HG03457 (cell line): ENCODE results near the gene NTMT1.

Experiments
- ATAC-seq: cut with Tn5 transposase; IDR thresholded peaks from one replicate; pipeline ENCODE4 v1.9.1; 2021; ENCODE audit warnings: moderate number of reproducible peaks; ENCODE audit not compliant: unreplicated experiment

Gene NTMT1

GRCh38 chr9:129673602-129674001 is 47.6 kb downstream of the NTMT1 start:
- ATAC-seq = no peak

- ATAC-seq = no peak
Measured at GRCh38 chr9:129674229-129674628, 48.3 kb downstream of the NTMT1 start.

DNA sequence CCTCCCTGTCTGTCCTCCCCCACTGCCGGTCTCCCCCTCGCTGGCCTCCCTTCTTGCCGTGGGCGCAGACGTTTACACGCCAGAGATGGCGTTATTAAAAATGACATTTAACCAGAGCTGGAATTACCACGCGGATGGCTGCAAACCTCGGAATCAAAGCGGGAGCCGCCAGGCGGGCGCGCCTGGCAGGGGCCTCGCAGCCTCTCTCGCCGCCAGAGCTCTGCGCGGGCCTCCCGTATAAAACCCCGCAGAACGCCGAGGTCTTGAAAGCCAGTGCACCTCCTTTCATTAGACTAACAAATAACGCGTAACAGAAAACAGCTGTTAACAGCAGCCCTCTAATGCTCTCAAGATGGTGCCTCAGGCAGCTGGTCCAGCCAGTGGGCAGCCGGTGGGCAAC is 49.7 kb downstream of the NTMT1 start:
- no peak for ATAC-seq

DNA sequence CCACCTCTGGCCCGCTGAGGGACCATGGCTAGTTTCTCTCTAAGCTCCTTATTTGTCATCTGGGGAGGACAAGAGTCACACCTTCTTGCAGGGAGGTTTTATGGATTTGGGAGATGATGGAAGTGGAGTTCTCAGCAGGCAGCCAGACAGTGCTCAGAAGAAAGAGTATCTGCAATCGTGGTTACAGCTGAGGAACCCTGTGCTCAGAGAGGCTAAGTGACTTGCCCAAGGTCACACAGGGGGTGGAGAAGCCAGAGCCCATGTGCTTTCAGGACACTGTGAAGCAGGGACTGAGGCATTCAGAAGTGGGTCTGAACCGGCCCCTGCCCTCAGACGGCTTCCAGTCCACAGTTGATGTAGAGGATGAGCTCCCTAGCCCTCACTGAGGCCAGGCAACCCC is 50.3 kb downstream of the NTMT1 start:
- ATAC-seq = no peak

- no peak for ATAC-seq
Measured at GRCh38 chr9:129676975-129677374, 51.0 kb downstream of the NTMT1 start.

DNA sequence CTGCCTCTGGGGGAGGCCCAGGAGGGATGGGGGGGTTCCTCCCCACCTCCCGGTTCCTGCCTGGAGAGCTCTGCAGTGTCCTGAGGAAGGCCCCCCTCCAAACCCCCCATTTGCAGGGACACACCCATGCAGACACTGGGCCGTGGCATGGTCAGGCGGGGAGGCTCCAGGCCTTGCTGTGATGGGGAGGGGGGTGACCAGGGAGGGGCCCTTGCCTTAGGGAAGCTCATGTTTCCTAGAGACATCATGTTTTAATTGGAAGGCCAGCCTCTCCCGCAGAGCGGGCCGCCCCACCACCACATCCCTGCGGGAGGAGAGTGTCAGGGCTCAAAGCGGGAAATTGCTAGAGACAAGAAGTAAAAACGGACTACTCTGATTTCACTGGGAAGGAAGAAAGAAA is 51.5 kb downstream of the NTMT1 start:
- no peak for ATAC-seq

DNA sequence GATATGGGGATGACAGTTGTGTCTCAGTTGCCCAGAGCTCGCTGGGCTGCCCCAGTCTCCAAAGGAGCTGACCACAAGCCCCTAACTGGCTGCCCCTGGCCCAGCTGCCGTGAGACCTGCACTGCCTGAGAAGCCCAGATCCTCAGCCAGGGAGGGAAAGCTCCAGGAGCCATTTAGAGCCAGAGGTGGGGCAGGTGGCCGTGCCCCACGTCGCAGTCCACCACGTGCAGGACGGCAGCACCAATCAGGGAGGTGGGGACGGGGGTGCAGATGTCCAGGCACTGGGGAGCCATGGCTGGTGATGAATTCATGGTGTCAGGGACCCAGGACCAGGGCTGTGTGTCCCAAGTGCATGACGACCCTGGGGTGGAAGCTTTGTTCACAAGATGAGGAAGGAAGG is 52.9 kb downstream of the NTMT1 start:
- ATAC-seq = no peak

GRCh38 chr9:129679537-129679936 is 53.6 kb downstream of the NTMT1 start:
- ATAC-seq = no peak

DNA sequence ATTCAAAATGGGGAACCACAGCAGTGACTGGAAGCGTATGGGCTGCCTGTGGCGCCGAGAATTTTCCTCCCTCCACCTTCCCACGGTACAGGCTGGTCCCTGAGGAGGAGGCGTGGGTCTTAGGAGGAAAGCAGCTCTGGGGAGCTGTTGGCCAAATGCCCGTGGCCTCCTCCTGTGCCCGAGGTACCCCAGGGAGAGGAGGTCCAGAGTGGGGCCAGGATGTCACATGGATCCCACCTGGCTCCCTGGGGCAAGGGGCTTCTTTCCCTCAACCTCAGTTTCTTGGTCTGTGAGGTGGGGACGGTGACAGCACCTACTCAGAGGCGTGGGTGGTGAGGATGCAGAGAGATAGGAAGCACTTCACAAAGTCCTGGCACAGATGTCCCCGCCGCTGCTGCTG is 56.0 kb downstream of the NTMT1 start:
- no peak for ATAC-seq

DNA sequence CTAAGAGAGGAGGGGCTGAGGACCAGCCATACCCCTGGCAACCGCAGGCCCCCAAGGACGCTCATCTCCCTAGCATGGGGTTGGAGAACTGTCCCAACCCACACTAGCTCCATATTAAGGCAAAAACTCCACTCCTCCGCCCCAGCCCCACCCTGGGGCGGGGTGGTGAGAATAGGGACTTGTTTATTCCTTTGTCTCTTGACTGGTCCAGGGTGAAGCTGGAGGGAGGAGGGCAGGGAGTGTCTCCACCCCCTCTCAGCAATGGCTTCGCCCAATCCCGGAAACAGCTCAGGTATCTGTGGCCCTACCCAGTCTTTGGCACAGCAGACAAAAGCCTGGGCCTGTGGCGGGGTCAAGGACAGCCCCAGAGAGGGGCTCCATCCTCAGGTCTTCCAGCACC is 56.4 kb downstream of the NTMT1 start:
- ATAC-seq = no peak

GRCh38 chr9:129685220-129685932 is 59.4 kb downstream of the NTMT1 start:
- ATAC-seq = no peak
